Liver (tissue), 3 donors: ENCODE measurements around the gene DCC.

Experiments
- EGR1 ChIP-seq, 2 donors: IDR thresholded peaks; 2 replicates each; pipeline ENCODE4 v1.6.1; 2016 to 2018; ENCODE audit warnings: antibody characterized with exemption in 2 of 2, low read depth in 2 of 2
- FOXA1 ChIP-seq: IDR thresholded peaks from 2 replicates; pipeline ENCODE4 v1.6.1; 2016; ENCODE audit warnings: antibody characterized with exemption
- GABPA ChIP-seq, 2 donors: IDR thresholded peaks in 1 of 2; conservative IDR thresholded peaks in 1 of 2; 2 replicates each; pipeline ENCODE4 v1.6.1; 2016; ENCODE audit warnings: antibody characterized with exemption in 2 of 2, mild to moderate bottlenecking in 1 of 2, moderate library complexity in 1 of 2
- JUND ChIP-seq, 2 donors: IDR thresholded peaks; 2 replicates each; pipeline ENCODE4 v1.6.1; 2016; ENCODE audit warnings: antibody characterized with exemption in 2 of 2
- NR2F2 ChIP-seq: IDR thresholded peaks from 2 replicates; pipeline ENCODE4 v1.6.1; 2016; ENCODE audit warnings: antibody characterized with exemption
- RAD21 ChIP-seq, 2 donors: IDR thresholded peaks; 2 replicates each; pipeline ENCODE4 v1.6.1; 2016; ENCODE audit warnings: antibody characterized with exemption in 2 of 2, mild to moderate bottlenecking in 2 of 2
- SP1 ChIP-seq: IDR thresholded peaks from 2 replicates; pipeline ENCODE4 v1.6.1; 2018; ENCODE audit warnings: antibody characterized with exemption, mild to moderate bottlenecking
- TAF1 ChIP-seq: conservative IDR thresholded peaks from 2 replicates; pipeline ENCODE4 v1.6.1; 2016; ENCODE audit warnings: antibody characterized with exemption, mild to moderate bottlenecking
- YY1 ChIP-seq: IDR thresholded peaks from 2 replicates; pipeline ENCODE4 v1.6.1; 2016; ENCODE audit warnings: antibody characterized with exemption, mild to moderate bottlenecking
- TF ChIP-seq, protein P1 (sequence below): fragments of 150-350 bp; IDR thresholded peaks from 2 replicates; pipeline ENCODE4 v1.5.1; 2017; ENCODE audit warnings: improper control_type of control experiment, low read depth, low read length; ENCODE audit not compliant: missing input control
- TF ChIP-seq, protein P2 (sequence below): IDR thresholded peaks from 2 replicates; pipeline ENCODE4 v1.6.1; 2016; ENCODE audit warnings: antibody characterized with exemption
- TF ChIP-seq, protein P3 (sequence below): IDR thresholded peaks from 2 replicates; pipeline ENCODE4 v1.6.1; 2016; ENCODE audit warnings: antibody characterized with exemption
- TF ChIP-seq, protein P4 (sequence below): IDR thresholded peaks from 2 replicates; pipeline ENCODE4 v1.6.1; 2016; ENCODE audit warnings: antibody characterized with exemption, mild to moderate bottlenecking
- TF ChIP-seq, protein P5 (sequence below): IDR thresholded peaks from 2 replicates; pipeline ENCODE4 v1.6.1; 2016; ENCODE audit warnings: antibody characterized with exemption
- donor health status: healthy.
- donor health status: healthy.

DNA sequence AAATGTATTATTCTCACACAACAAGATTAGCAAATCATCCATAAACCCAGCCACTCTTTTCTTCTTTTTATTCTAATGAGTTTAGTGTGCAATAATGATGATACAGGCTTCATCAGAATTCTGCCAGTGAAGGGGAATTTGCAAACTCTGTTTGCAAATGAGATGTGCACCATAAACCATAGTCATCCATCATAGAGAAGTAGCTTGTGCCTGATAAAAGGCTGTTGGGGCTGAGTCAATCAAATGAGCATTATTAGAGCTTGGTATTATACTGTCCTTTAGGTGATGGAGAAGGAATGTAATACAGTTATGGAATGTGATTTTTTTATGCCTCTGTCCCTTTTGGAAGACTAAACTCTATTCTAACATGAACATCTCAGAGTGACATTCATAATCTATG, 101.8 kb downstream of the DCC start:
- TF ChIP-seq, protein P1, sequence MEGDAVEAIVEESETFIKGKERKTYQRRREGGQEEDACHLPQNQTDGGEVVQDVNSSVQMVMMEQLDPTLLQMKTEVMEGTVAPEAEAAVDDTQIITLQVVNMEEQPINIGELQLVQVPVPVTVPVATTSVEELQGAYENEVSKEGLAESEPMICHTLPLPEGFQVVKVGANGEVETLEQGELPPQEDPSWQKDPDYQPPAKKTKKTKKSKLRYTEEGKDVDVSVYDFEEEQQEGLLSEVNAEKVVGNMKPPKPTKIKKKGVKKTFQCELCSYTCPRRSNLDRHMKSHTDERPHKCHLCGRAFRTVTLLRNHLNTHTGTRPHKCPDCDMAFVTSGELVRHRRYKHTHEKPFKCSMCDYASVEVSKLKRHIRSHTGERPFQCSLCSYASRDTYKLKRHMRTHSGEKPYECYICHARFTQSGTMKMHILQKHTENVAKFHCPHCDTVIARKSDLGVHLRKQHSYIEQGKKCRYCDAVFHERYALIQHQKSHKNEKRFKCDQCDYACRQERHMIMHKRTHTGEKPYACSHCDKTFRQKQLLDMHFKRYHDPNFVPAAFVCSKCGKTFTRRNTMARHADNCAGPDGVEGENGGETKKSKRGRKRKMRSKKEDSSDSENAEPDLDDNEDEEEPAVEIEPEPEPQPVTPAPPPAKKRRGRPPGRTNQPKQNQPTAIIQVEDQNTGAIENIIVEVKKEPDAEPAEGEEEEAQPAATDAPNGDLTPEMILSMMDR, result no peak
- TF ChIP-seq, protein P2, sequence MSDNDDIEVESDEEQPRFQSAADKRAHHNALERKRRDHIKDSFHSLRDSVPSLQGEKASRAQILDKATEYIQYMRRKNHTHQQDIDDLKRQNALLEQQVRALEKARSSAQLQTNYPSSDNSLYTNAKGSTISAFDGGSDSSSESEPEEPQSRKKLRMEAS, result no peak
- no peak for TF ChIP-seq FOXA1
- no peak for TF ChIP-seq TAF1
- no peak for TF ChIP-seq GABPA (IDR thresholded peaks at IDR 0.05 in 1 of 2, conservative IDR thresholded peaks at IDR 0.05 in 1 of 2)
- no peak for TF ChIP-seq RAD21 (IDR thresholded peaks at IDR 0.05)
- TF ChIP-seq, protein P3, sequence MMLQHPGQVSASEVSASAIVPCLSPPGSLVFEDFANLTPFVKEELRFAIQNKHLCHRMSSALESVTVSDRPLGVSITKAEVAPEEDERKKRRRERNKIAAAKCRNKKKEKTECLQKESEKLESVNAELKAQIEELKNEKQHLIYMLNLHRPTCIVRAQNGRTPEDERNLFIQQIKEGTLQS, result no peak
- no peak for TF ChIP-seq JUND (IDR thresholded peaks at IDR 0.05)
- TF ChIP-seq, protein P4, sequence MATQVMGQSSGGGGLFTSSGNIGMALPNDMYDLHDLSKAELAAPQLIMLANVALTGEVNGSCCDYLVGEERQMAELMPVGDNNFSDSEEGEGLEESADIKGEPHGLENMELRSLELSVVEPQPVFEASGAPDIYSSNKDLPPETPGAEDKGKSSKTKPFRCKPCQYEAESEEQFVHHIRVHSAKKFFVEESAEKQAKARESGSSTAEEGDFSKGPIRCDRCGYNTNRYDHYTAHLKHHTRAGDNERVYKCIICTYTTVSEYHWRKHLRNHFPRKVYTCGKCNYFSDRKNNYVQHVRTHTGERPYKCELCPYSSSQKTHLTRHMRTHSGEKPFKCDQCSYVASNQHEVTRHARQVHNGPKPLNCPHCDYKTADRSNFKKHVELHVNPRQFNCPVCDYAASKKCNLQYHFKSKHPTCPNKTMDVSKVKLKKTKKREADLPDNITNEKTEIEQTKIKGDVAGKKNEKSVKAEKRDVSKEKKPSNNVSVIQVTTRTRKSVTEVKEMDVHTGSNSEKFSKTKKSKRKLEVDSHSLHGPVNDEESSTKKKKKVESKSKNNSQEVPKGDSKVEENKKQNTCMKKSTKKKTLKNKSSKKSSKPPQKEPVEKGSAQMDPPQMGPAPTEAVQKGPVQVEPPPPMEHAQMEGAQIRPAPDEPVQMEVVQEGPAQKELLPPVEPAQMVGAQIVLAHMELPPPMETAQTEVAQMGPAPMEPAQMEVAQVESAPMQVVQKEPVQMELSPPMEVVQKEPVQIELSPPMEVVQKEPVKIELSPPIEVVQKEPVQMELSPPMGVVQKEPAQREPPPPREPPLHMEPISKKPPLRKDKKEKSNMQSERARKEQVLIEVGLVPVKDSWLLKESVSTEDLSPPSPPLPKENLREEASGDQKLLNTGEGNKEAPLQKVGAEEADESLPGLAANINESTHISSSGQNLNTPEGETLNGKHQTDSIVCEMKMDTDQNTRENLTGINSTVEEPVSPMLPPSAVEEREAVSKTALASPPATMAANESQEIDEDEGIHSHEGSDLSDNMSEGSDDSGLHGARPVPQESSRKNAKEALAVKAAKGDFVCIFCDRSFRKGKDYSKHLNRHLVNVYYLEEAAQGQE, result no peak
- no peak for TF ChIP-seq SP1
- TF ChIP-seq EGR1 (IDR thresholded peaks at IDR 0.05; ENCODE audit: low read depth in 2 of 2), result no peak
- no peak for TF ChIP-seq YY1
- TF ChIP-seq, protein P5, sequence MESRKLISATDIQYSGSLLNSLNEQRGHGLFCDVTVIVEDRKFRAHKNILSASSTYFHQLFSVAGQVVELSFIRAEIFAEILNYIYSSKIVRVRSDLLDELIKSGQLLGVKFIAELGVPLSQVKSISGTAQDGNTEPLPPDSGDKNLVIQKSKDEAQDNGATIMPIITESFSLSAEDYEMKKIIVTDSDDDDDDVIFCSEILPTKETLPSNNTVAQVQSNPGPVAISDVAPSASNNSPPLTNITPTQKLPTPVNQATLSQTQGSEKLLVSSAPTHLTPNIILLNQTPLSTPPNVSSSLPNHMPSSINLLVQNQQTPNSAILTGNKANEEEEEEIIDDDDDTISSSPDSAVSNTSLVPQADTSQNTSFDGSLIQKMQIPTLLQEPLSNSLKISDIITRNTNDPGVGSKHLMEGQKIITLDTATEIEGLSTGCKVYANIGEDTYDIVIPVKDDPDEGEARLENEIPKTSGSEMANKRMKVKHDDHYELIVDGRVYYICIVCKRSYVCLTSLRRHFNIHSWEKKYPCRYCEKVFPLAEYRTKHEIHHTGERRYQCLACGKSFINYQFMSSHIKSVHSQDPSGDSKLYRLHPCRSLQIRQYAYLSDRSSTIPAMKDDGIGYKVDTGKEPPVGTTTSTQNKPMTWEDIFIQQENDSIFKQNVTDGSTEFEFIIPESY, result no peak
- TF ChIP-seq NR2F2, result no peak
